ENCODE measurements around the gene LDLRAD3.
A peak's percentile ranks its signal among the peaks of the same experiment; 100 is the strongest.

Gene LDLRAD3

GRCh38 chr11:36212564-36213392 is 268.9 kb downstream of the LDLRAD3 start:
- Histone ChIP-seq H3K4me1 (ENCODE audit: control insufficient read depth, insufficient read depth, low read length, poor library complexity, severe bottlenecking) (peaks cover 4% of the 10 kb centered on the region), H3K36me3 (ENCODE audit: control insufficient read depth, insufficient read depth, low read length) (peaks cover 5% of the 10 kb centered on the region), H3K9me3 (ENCODE audit: control insufficient read depth, low read length) (no peaks in the 10 kb centered on the region), H3K27ac (ENCODE audit: low read depth, low read length, severe bottlenecking) (peak overlapping the region; percentile 41), H3K4me3 (ENCODE audit: extremely low read depth, insufficient read depth, low read length, poor library complexity, severe bottlenecking) (no peak overlapping the region)
- 71 to 78% methylated on average over 6 to 7 of the region's 7 CpGs for WGBS, 2 experiments (ENCODE audit: insufficient coverage in 2 of 2)

GRCh38 chr11:36213393-36213840 is 269.6 kb downstream of the LDLRAD3 start:
- H3K36me3 ChIP-seq (ENCODE audit: control insufficient read depth, insufficient read depth, low read length): peaks cover 4% of the 10 kb centered on the region
- peak overlapping the region; percentile 41 for H3K27ac ChIP-seq (ENCODE audit: low read depth, low read length, severe bottlenecking)
- WGBS, 2 experiments (ENCODE audit: insufficient coverage in 2 of 2): 90 to 100% methylated on average over 7 of the region's 7 CpGs
- H3K4me1 ChIP-seq (ENCODE audit: control insufficient read depth, insufficient read depth, low read length, poor library complexity, severe bottlenecking): peaks cover 4% of the 10 kb centered on the region
- no peaks in the 10 kb centered on the region for H3K9me3 ChIP-seq (ENCODE audit: control insufficient read depth, low read length)
- no peak overlapping the region for H3K4me3 ChIP-seq (ENCODE audit: extremely low read depth, insufficient read depth, low read length, poor library complexity, severe bottlenecking)

DNA sequence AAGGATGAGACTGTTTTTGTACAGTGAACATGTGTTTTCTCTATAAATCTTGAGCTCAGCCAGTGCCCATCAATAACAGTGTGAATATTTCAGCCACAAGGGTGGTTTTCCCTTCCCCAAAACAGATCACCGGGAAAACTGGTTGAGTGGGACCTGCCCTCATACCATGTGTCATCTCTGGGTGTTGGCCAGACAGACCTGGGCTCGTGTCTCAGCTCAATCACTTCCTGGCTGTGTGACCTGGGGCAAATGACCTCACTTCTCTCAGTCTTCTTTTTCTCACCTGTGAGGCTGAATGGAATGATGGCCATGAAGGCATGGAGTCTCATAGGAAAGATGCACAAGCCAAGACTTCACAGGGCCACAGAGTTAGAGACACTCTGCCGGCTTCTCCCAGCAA is 270.6 kb downstream of the LDLRAD3 start:
- peaks cover 6% of the 10 kb centered on the region for H3K36me3 ChIP-seq (ENCODE audit: control insufficient read depth, insufficient read depth, low read length)
- peaks cover 2% of the 10 kb centered on the region for H3K9me3 ChIP-seq (ENCODE audit: control insufficient read depth, low read length)
- H3K4me1 ChIP-seq (ENCODE audit: control insufficient read depth, insufficient read depth, low read length, poor library complexity, severe bottlenecking): peaks cover 4% of the 10 kb centered on the region
- H3K27ac ChIP-seq (ENCODE audit: low read depth, low read length, severe bottlenecking): no peak overlapping the region
- H3K4me3 ChIP-seq (ENCODE audit: extremely low read depth, insufficient read depth, low read length, poor library complexity, severe bottlenecking): no peak overlapping the region
- WGBS, 2 experiments (ENCODE audit: insufficient coverage in 2 of 2): 90 to 100% methylated on average over 1 to 3 of the region's 3 CpGs

- peaks cover 4% of the 10 kb centered on the region for H3K4me1 ChIP-seq (ENCODE audit: control insufficient read depth, insufficient read depth, low read length, poor library complexity, severe bottlenecking)
- WGBS, 2 experiments (ENCODE audit: insufficient coverage in 2 of 2): 94 to 95% methylated on average over 11 to 12 of the region's 13 CpGs
- peaks cover 8% of the 10 kb centered on the region for H3K9me3 ChIP-seq (ENCODE audit: control insufficient read depth, low read length)
- H3K4me3 ChIP-seq (ENCODE audit: extremely low read depth, insufficient read depth, low read length, poor library complexity, severe bottlenecking): no peak overlapping the region
- H3K27ac ChIP-seq (ENCODE audit: low read depth, low read length, severe bottlenecking): no peak overlapping the region
- H3K36me3 ChIP-seq (ENCODE audit: control insufficient read depth, insufficient read depth, low read length): peaks cover 6% of the 10 kb centered on the region
Observed at GRCh38 chr11:36214976-36215692, 271.3 kb downstream of the LDLRAD3 start.

DNA sequence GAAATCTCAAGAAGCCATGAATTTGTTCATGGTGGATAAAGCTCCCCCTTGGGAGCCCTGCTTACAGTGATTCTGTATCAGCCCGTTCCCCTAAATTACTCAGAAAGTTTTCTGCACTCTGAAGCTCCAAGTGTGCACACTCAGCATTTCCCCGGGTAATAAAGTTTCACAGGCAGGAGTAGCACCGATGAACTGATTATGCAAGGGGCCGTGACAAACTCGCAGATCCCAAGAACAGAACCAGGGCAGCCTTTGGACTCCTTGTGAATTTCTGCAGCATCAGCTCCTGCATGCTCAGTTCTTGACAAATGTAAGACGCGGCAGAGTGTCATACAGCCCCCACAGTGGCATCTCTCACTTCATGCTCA is 271.8 kb downstream of the LDLRAD3 start:
- no peak overlapping the region for H3K4me3 ChIP-seq (ENCODE audit: extremely low read depth, insufficient read depth, low read length, poor library complexity, severe bottlenecking)
- peaks cover 4% of the 10 kb centered on the region for H3K4me1 ChIP-seq (ENCODE audit: control insufficient read depth, insufficient read depth, low read length, poor library complexity, severe bottlenecking)
- peaks cover 13% of the 10 kb centered on the region for H3K9me3 ChIP-seq (ENCODE audit: control insufficient read depth, low read length)
- peaks cover 6% of the 10 kb centered on the region for H3K36me3 ChIP-seq (ENCODE audit: control insufficient read depth, insufficient read depth, low read length)
- WGBS, 2 experiments (ENCODE audit: insufficient coverage in 2 of 2): 98 to 99% methylated on average over 7 of the region's 7 CpGs
- no peak overlapping the region for H3K27ac ChIP-seq (ENCODE audit: low read depth, low read length, severe bottlenecking)

DNA sequence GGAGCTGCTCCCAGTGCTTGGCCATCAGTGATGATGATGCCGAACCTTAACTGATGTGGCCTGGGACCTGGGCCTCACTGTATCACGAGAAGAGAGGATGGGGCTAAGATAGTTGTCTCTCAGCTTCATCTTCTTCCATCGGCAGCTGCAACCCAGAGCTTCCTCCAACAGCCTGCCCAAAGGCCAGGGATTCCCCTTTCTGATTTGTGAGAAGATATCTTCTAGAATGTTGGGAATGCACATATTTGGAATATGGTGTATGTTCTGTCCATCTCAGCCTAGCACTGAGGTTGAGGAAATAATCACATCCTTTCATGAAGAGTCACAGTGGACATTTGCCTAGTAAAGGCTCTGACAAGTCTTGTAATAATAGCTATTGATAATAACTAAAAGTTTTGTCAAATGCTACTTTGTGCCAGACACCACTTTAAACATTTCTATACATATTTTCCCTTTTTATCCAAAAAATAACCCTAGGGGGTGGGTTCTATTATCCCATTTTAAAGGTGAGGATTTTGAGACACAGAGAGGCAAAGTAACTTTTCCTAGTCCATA is 272.3 kb downstream of the LDLRAD3 start:
- H3K4me3 ChIP-seq (ENCODE audit: extremely low read depth, insufficient read depth, low read length, poor library complexity, severe bottlenecking): no peak overlapping the region
- WGBS, 2 experiments (ENCODE audit: insufficient coverage in 2 of 2): 100% methylated on average over 1 to 2 of the region's 3 CpGs
- peaks cover 6% of the 10 kb centered on the region for H3K36me3 ChIP-seq (ENCODE audit: control insufficient read depth, insufficient read depth, low read length)
- peaks cover 13% of the 10 kb centered on the region for H3K9me3 ChIP-seq (ENCODE audit: control insufficient read depth, low read length)
- H3K4me1 ChIP-seq (ENCODE audit: control insufficient read depth, insufficient read depth, low read length, poor library complexity, severe bottlenecking): peaks cover 4% of the 10 kb centered on the region
- no peak overlapping the region for H3K27ac ChIP-seq (ENCODE audit: low read depth, low read length, severe bottlenecking)

DNA sequence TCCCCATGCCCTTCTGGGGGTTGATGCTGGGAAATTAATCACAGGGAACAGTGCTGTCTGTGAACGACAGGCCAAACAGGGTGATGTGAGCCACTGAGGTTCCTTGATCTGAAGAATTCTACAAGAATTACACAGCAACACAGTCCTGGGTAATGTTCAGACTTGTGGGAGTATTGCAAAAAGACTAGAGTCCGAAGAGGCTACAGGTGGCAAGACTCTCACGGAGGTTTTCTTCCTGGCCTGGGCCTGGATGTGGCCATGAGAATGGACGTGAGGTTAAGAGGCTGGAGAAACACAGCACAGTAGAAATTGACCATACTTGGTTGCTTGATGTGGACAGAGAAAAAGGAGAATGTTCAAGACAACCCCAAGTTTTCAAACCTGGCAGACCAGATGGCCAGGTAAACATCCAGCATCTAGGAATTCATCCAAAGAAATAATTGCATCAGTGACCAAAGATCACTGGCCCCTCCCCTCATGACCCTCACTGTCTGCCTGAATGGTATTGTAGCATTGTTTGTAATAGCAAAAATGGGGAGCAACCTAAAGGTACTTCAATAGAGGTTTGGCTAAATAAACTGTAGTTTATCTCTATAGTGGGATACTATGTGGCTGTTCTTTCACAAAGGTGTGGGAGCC is 274.5 kb downstream of the LDLRAD3 start:
- Histone ChIP-seq H3K4me1 (ENCODE audit: control insufficient read depth, insufficient read depth, low read length, poor library complexity, severe bottlenecking) (peaks cover 4% of the 10 kb centered on the region), H3K9me3 (ENCODE audit: control insufficient read depth, low read length) (peaks cover 13% of the 10 kb centered on the region), H3K36me3 (ENCODE audit: control insufficient read depth, insufficient read depth, low read length) (peaks cover 6% of the 10 kb centered on the region), H3K4me3 (ENCODE audit: extremely low read depth, insufficient read depth, low read length, poor library complexity, severe bottlenecking) (no peak overlapping the region), H3K27ac (ENCODE audit: low read depth, low read length, severe bottlenecking) (no peak overlapping the region)
- 100% methylated on average over 3 of the region's 4 CpGs for WGBS, 2 experiments (ENCODE audit: insufficient coverage in 2 of 2)

DNA sequence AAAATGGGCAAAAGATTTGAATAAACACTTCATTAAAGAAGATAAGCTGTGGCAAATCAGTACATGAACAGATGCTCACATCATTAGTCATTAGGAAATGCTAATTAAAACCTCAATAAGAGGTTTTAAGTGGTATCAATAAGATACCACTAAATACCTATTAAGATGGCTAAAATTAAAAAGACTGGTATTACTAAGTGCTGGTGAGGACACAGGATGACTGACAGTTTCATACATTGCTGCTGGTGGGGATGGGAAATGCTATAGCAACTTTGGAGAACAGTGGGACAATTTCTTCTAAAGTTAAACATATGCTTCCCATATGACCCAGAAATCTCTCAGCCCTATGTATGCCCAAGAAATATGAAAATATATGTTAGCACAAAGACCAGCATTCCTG is 276.1 kb downstream of the LDLRAD3 start:
- Histone ChIP-seq H3K27ac (ENCODE audit: low read depth, low read length, severe bottlenecking) (no peak overlapping the region), H3K9me3 (ENCODE audit: control insufficient read depth, low read length) (peaks cover 13% of the 10 kb centered on the region), H3K36me3 (ENCODE audit: control insufficient read depth, insufficient read depth, low read length) (peaks cover 6% of the 10 kb centered on the region), H3K4me3 (ENCODE audit: extremely low read depth, insufficient read depth, low read length, poor library complexity, severe bottlenecking) (no peak overlapping the region), H3K4me1 (ENCODE audit: control insufficient read depth, insufficient read depth, low read length, poor library complexity, severe bottlenecking) (peaks cover 14% of the 10 kb centered on the region)

GRCh38 chr11:36222831-36223635 is 279.2 kb downstream of the LDLRAD3 start:
- peaks cover 13% of the 10 kb centered on the region for H3K9me3 ChIP-seq (ENCODE audit: control insufficient read depth, low read length)
- peak overlapping the region; percentile 37 for H3K27ac ChIP-seq (ENCODE audit: low read depth, low read length, severe bottlenecking)
- 89 to 95% methylated on average over 13 of the region's 14 CpGs for WGBS, 2 experiments (ENCODE audit: insufficient coverage in 2 of 2)
- H3K4me1 ChIP-seq (ENCODE audit: control insufficient read depth, insufficient read depth, low read length, poor library complexity, severe bottlenecking): peaks cover 14% of the 10 kb centered on the region
- H3K4me3 ChIP-seq (ENCODE audit: extremely low read depth, insufficient read depth, low read length, poor library complexity, severe bottlenecking): no peak overlapping the region
- peaks cover 26% of the 10 kb centered on the region for H3K36me3 ChIP-seq (ENCODE audit: control insufficient read depth, insufficient read depth, low read length)
